Measurements from ENCODE around the gene TAB3. TPM values are rescaled to one million over a fixed set of nuclear protein-coding genes. Genes with fewer than 3 reads are reported as not detected.
A peak's percentile ranks its signal among the peaks of the same experiment; 100 is the strongest.

TAB3 gene
- total and polyA plus RNA-seq, 9 of the 15 experiments (the other 6 are each of a cell fraction or from before 2014, with no cell fraction given), result 2.4 to 31.1 (median 15.5) TPM

- ChIA-PET CTCF (ENCODE audit: low intra/inter-chr PET ratio) (no interaction called here), POLR2A (interaction anchor here (0.8 to 1.2 kb wide), 4 partner anchors 10 to 20 kb away, joined by 3 read pairs; no protein-coding TSS in a partner anchor)
- DNase-seq (ENCODE audit: extremely low read depth in 1 of 4, low spot score in 3 of 4) (no peak), FAIRE-seq (peak; percentile 11), ATAC-seq (no peak)
- Histone ChIP-seq H3K36me3 (ENCODE audit: control insufficient read depth, insufficient read depth, low read length) (no peaks in the 10 kb centered on the region; the same call in 2 of the 3 replicates), H3K4me3 (peak overlapping the region; percentile 86), H3K27me3 (ENCODE audit: control insufficient read depth in 2 of 2, insufficient read depth in 2 of 2, low read length in 2 of 2) (no peaks in the 10 kb centered on the region), H2AFZ (ENCODE audit: low read depth, low read length) (peak overlapping the region; percentile 54; the same call in 1 of the 2 replicates), H4K20me1 (replicated peaks; ENCODE audit: control insufficient read depth, insufficient read depth, low read length) (no peaks in the 10 kb centered on the region), H3K4me2 (ENCODE audit: insufficient read depth, low read length) (peak overlapping the region; percentile 93), H3K79me2 (ENCODE audit: control insufficient read depth, insufficient read depth, low read length) (peaks cover 66% of the 10 kb centered on the region), H3K27ac (ENCODE audit: extremely low read depth, low read depth, low read length) (peak overlapping the region; percentile 65), H3K9me1 (ENCODE audit: control insufficient read depth, insufficient read depth, low read length) (no peaks in the 10 kb centered on the region), H3K9me3 (replicated peaks; ENCODE audit: control insufficient read depth, insufficient read depth, low read depth, low read length) (no peaks in the 10 kb centered on the region), H3K4me1 (replicated peaks in 1 of 2; ENCODE audit: control insufficient read depth in 2 of 2, insufficient read depth in 2 of 2, low read length in 2 of 2) (peaks cover 5 to 42% of the 10 kb centered on the region in 2 experiments; a peak in 3 of 5 replicates), H3K9ac (ENCODE audit: insufficient read depth in 1 of 2, low read depth in 2 of 2, low read length in 2 of 2) (peak overlapping the region in 1 of 2 experiments; percentile 77; a peak in 2 of 4 replicates)
- TF ChIP-seq ZNF316 (IDR thresholded peaks at IDR 0.05) (peak; percentile 94), ZNF318 (IDR thresholded peaks at IDR 0.05; ENCODE audit: borderline replicate concordance in 1 of 2, low read depth in 1 of 2) (no peak), FOS (IDR thresholded peaks at IDR 0.05; ENCODE audit: extremely low read depth, insufficient read length) (no peak), CCAR2 (IDR thresholded peaks at IDR 0.05; ENCODE audit: low read depth, low read length) (no peak), MAFF (IDR thresholded peaks at IDR 0.05; ENCODE audit: low read length) (peak; percentile 72), TCF7 (IDR thresholded peaks at IDR 0.05; ENCODE audit: borderline replicate concordance) (no peak), C11orf30 (IDR thresholded peaks at IDR 0.05; ENCODE audit: low read depth) (peak; percentile 83), MAFG (tag; conservative IDR thresholded peaks at IDR 0.05) (peak; percentile 74), ZBTB43 (CRISPR knock-in tag; IDR thresholded peaks at IDR 0.05) (no peak), MAFK (IDR thresholded peaks at IDR 0.05; ENCODE audit: low read length) (peak; percentile 69)
- BruUV-seq (replicated peaks), result no TSS peak
- intact Hi-C loops (cut with micrococcal nuclease) (loop anchor here (10.0 kb wide), 1 partner anchor 232 kb away; the partner anchor contains the start of gene GK), in situ Hi-C loops (cut with MboI) (no loop called here)
- 7% methylated on average over 4 of the region's 5 CpGs for WGBS (ENCODE audit: insufficient coverage, low coverage, missing lambda C conversion rate)
These were observed 1.8 kb downstream of the TAB3 start for GRCh38 chrX:30887288-30887687.
